Naive thymus-derived CD4-positive, alpha-beta T cell (primary cell): ENCODE data around the gene ZNF451. TPM values are rescaled to one million over a fixed set of nuclear protein-coding genes. Genes with fewer than 3 reads are reported as not detected.

Source experiments
- ATAC-seq: fragments of 150-1000 bp; cut with Tn5 transposase; 2 replicates; pipeline ENCODE4 v1.10.0; 2021; ENCODE audit warnings: mild to moderate bottlenecking, moderate library complexity
- CTCF ChIA-PET: fragments of 350-600 bp; sonication (Branson Sonifier 250); formaldehyde crosslinking; loops from one replicate; lab custom pipeline; 2021; ENCODE audit warnings: antibody characterized with exemption; lab: Charles Lee
- POLR2A ChIA-PET: fragments of 350-600 bp; sonication (Branson Sonifier 250); formaldehyde crosslinking; loops from one replicate; lab custom pipeline; 2021; ENCODE audit warnings: antibody characterized with exemption, inconsistent platforms; lab: Charles Lee
- DNase-seq, 9 donors: peaks; one replicate each; pipeline versions ENCODE4 v3.0.0 to v3.0.0-alpha.2; 2020 to 2022; ENCODE audit warnings: mixed read lengths in 1 of 9
- H3K27ac ChIP-seq: one replicate; pipeline ENCODE4 v1.7.0; 2013; ENCODE audit warnings: mild to moderate bottlenecking, low read depth, low read length, moderate library complexity
- H3K27me3 ChIP-seq, 2 donors: one replicate each; pipeline ENCODE4 v1.7.0; 2013; ENCODE audit warnings: low read length in 2 of 2, mild to moderate bottlenecking in 2 of 2, moderate library complexity in 2 of 2; ENCODE audit not compliant: control insufficient read depth in 2 of 2, insufficient read depth in 2 of 2
- H3K36me3 ChIP-seq, 3 experiments: 1 replicate in 2 of 3; 2 replicates in 1 of 3; pipeline ENCODE4 v1.7.0; 2013; ENCODE audit warnings: low read length in 3 of 3, mild to moderate bottlenecking in 3 of 3, moderate library complexity in 1 of 3; ENCODE audit not compliant: insufficient read depth in 3 of 3, control insufficient read depth in 2 of 3
- H3K4me1 ChIP-seq, 2 donors: one replicate each; pipeline ENCODE4 v1.7.0; 2013; ENCODE audit warnings: low read length in 2 of 2, mild to moderate bottlenecking in 2 of 2, moderate library complexity in 1 of 2; ENCODE audit not compliant: control insufficient read depth in 2 of 2, insufficient read depth in 2 of 2
- H3K4me3 ChIP-seq: 2 replicates; pipeline ENCODE4 v1.7.0; 2013; ENCODE audit warnings: mild to moderate bottlenecking, low read length
- H3K9me3 ChIP-seq, 3 experiments: 1 replicate in 2 of 3; 2 replicates in 1 of 3; pipeline ENCODE4 v1.7.0; 2013; ENCODE audit warnings: low read length in 3 of 3; ENCODE audit not compliant: control insufficient read depth in 2 of 3
- H3K27ac Mint-ChIP-seq, 9 donors: one replicate each; pipeline ENCODE4 v1.8.0; 2020 to 2022; ENCODE audit warnings: mixed read lengths in 9 of 9, mild to moderate bottlenecking in 8 of 9, moderate library complexity in 5 of 9, inconsistent platforms in 2 of 9
- H3K27me3 Mint-ChIP-seq, 5 donors: one replicate each; pipeline ENCODE4 v1.8.0; 2021 to 2022; ENCODE audit warnings: mixed read lengths in 5 of 5, mild to moderate bottlenecking in 1 of 5
- H3K36me3 Mint-ChIP-seq, 5 donors: one replicate each; pipeline ENCODE4 v1.8.0; 2020 to 2022; ENCODE audit warnings: mixed read lengths in 5 of 5, mild to moderate bottlenecking in 3 of 5, inconsistent platforms in 1 of 5
- H3K4me1 Mint-ChIP-seq, 7 donors: one replicate each; pipeline ENCODE4 v1.8.0; 2020 to 2022; ENCODE audit warnings: mixed read lengths in 7 of 7, mild to moderate bottlenecking in 3 of 7, inconsistent platforms in 1 of 7
- H3K4me3 Mint-ChIP-seq, 10 donors: one replicate each; pipeline ENCODE4 v1.8.0; 2020 to 2022; ENCODE audit warnings: mild to moderate bottlenecking in 10 of 10, mixed read lengths in 10 of 10, moderate library complexity in 6 of 10, inconsistent platforms in 2 of 10
- H3K9me3 Mint-ChIP-seq, 11 donors: one replicate each; pipeline ENCODE4 v1.8.0; 2020 to 2022; ENCODE audit warnings: mixed read lengths in 11 of 11, mild to moderate bottlenecking in 4 of 11, inconsistent platforms in 1 of 11, moderate library complexity in 1 of 11
- intact Hi-C, 2 donors: fragments of 100-400 bp; cut with micrococcal nuclease; formaldehyde crosslinking; loops; one replicate each; pipeline ENCODE4 v1.15.1; 2023
- polyA plus RNA-seq, 2 donors: library from polyadenylated mRNA; unstranded; fragments of 300-500 nt; fragmentation: Illumina TruSeq; gene quantifications; one replicate each; pipeline ENCODE4 v1.2.3, GENCODE V29; 2021
- total RNA-seq, 6 experiments: library from RNA in 5 of 6; stranded (reverse) in 5 of 6; gene quantifications; 1 replicate in 5 of 6; 2 replicates in 1 of 6; pipeline ENCODE4 v1.2.3 and lab custom pipeline; 2021 to 2026

The ZNF451 gene
- total and polyA plus RNA-seq, 7 experiments from 2014 or later, result 29.8 to 116 (median 96.2) TPM

- peak within 1 kb of the TSS; percentile 88 to 99 (median 92) for H3K4me3 Mint-ChIP-seq
- H3K9me3 ChIP-seq, result no peaks in the 10 kb centered on the region
- peaks cover 10 to 61% (median 56%) of the 10 kb centered on the region in 7 donors for H3K4me1 Mint-ChIP-seq
- H3K27me3 ChIP-seq, result no peaks in the 10 kb centered on the region
- ChIA-PET CTCF (interaction anchor here (0.8 to 1.0 kb wide), 2 partner anchors 19 to 143 kb away, joined by 3 read pairs; no protein-coding TSS in a partner anchor), POLR2A (interaction anchor here (0.8 to 2.4 kb wide), 6 partner anchors 10 to 126 kb away, joined by 3 to 10 read pairs (median 4); partner anchors contain the start of genes KIAA1586, RAB23 and ZNF451)
- peak; percentile 91 for ATAC-seq
- H3K4me1 ChIP-seq, result peaks cover 4 to 12% of the 10 kb centered on the region in 2 donors
- peak; percentile 75 to 91 (median 85) for DNase-seq
- peak within 1 kb of the TSS; percentile 87 for H3K27ac ChIP-seq
- intact Hi-C loops, result loop anchor here (1.0 to 10.0 kb wide), 12 partner anchors 18 to 789 kb away; partner anchors contain the start of genes BEND6 (in 2 of the 2), KIAA1586 (in 2 of the 2), RAB23 (in 2 of the 2) and ZNF451 (in 1 of the 2)
- H3K4me3 ChIP-seq, result peak within 1 kb of the TSS; percentile 57
- peaks cover 0 to 7% (median 0%) of the 10 kb centered on the region in 5 donors for H3K36me3 Mint-ChIP-seq
- peaks cover 0 to 7% (median 0%) of the 10 kb centered on the region in 3 experiments for H3K36me3 ChIP-seq
- H3K9me3 Mint-ChIP-seq, result no peaks in the 10 kb centered on the region
- H3K27me3 Mint-ChIP-seq, result no peaks in the 10 kb centered on the region
- peak within 1 kb of the TSS; percentile 90 to 99 (median 93) for H3K27ac Mint-ChIP-seq
Measured at GRCh38 chr6:57172136-57173055, 82.4 kb downstream of the ZNF451 start, which contains the start of gene BAG2. Gene BAG2 (plus strand): TSS chr6:57172326. CDS start chr6:57172698, 372 bp downstream.

- peak overlapping the region; percentile 88 to 99 (median 92) for H3K4me3 Mint-ChIP-seq
- peaks cover 10 to 69% (median 61%) of the 10 kb centered on the region in 7 donors for H3K4me1 Mint-ChIP-seq
- DNase-seq (peak in 8 of 9 donors; percentile 22 to 51 (median 34)), ATAC-seq (peak; percentile 19)
- POLR2A ChIA-PET, result interaction anchor here (0.6 to 2.4 kb wide), 4 partner anchors 12 to 327 kb away, joined by 3 to 10 read pairs (median 3); partner anchors contain the start of genes RAB23 and ZNF451
- H3K9me3 Mint-ChIP-seq, result no peaks in the 10 kb centered on the region
- CTCF ChIA-PET, result interaction anchor here (1.0 kb wide), 1 partner anchor 142 kb away, joined by 3 read pairs; no protein-coding TSS in a partner anchor
- Histone ChIP-seq H3K27ac (peak overlapping the region; percentile 87), H3K4me3 (peak overlapping the region; percentile 57), H3K27me3 (no peaks in the 10 kb centered on the region), H3K4me1 (peaks cover 4 to 12% of the 10 kb centered on the region in 2 donors), H3K9me3 (no peaks in the 10 kb centered on the region), H3K36me3 (peaks cover 0 to 7% (median 0%) of the 10 kb centered on the region in 3 experiments)
- peak overlapping the region; percentile 87 to 93 (median 90) for H3K27ac Mint-ChIP-seq
- intact Hi-C loops, result loop anchor here (2.0 to 10.0 kb wide), 5 partner anchors 18 to 631 kb away; partner anchors contain the start of gene BEND6 (in 1 of the 2)
- peaks cover 0 to 3% (median 0%) of the 10 kb centered on the region in 5 donors for H3K36me3 Mint-ChIP-seq
- no peaks in the 10 kb centered on the region for H3K27me3 Mint-ChIP-seq
Measured at GRCh38 chr6:57173056-57173885, 83.3 kb downstream of the ZNF451 start.

- no peaks in the 10 kb centered on the region for H3K27me3 Mint-ChIP-seq
- ChIA-PET POLR2A (no interaction called here), CTCF (no interaction called here)
- Histone ChIP-seq H3K4me1 (peaks cover 4 to 12% of the 10 kb centered on the region in 2 donors), H3K36me3 (peaks cover 0 to 7% (median 0%) of the 10 kb centered on the region in 3 experiments), H3K4me3 (peak overlapping the region; percentile 57), H3K27ac (peak overlapping the region; percentile 87), H3K27me3 (no peaks in the 10 kb centered on the region), H3K9me3 (no peaks in the 10 kb centered on the region)
- peak overlapping the region; percentile 87 to 93 (median 90) for H3K27ac Mint-ChIP-seq
- peak overlapping the region; percentile 88 to 99 (median 92) for H3K4me3 Mint-ChIP-seq
- intact Hi-C loops, result loop anchor here (2.0 to 10.0 kb wide), 5 partner anchors 17 to 632 kb away; partner anchors contain the start of gene BEND6 (in 1 of the 2)
- peaks cover 0 to 3% (median 0%) of the 10 kb centered on the region in 5 donors for H3K36me3 Mint-ChIP-seq
- H3K9me3 Mint-ChIP-seq, result no peaks in the 10 kb centered on the region
- DNase-seq (no peak), ATAC-seq (no peak)
- H3K4me1 Mint-ChIP-seq, result peaks cover 10 to 75% (median 62%) of the 10 kb centered on the region in 7 donors
Measured at GRCh38 chr6:57173886-57174510, 84.0 kb downstream of the ZNF451 start.

DNA sequence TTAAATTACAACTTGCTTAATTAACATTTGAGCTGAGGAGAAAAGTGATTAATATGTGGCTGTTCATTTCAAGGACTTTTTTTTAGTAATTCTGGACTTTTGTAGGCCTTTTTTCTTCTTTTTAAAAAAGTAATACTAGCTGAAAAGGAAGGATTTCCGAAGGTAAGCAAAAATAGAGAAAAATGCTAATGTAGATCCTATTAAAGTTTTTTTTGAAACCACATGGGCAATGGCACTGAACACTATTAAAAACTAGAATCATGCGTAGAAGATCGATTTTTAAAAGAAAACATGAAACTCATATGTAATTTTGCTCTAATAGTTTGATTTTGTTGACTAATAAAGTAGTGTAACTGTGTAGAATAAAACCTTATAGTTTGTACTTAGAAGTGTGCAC, 84.5 kb downstream of the ZNF451 start:
- no peaks in the 10 kb centered on the region for H3K27me3 Mint-ChIP-seq
- peaks cover 0 to 3% (median 0%) of the 10 kb centered on the region in 5 donors for H3K36me3 Mint-ChIP-seq
- intact Hi-C loops, result loop anchor here (5.0 to 10.0 kb wide), 4 partner anchors 217 to 632 kb away; partner anchors contain the start of gene BEND6 (in 1 of the 2)

GRCh38 chr6:57177545-57178265, 87.7 kb downstream of the ZNF451 start:
- POLR2A ChIA-PET, result interaction anchor here (0.7 kb wide), 1 partner anchor 44 kb away, joined by 3 read pairs; the partner anchor contains the start of gene RAB23
- H3K27me3 Mint-ChIP-seq, result no peaks in the 10 kb centered on the region
- H3K27ac Mint-ChIP-seq, result peak overlapping the region in 2 of 9 donors; percentile 17 to 28
- H3K9me3 Mint-ChIP-seq, result no peaks in the 10 kb centered on the region
- H3K4me3 Mint-ChIP-seq, result no peak overlapping the region
- H3K4me1 Mint-ChIP-seq, result peaks cover 0 to 61% (median 48%) of the 10 kb centered on the region in 7 donors
- Histone ChIP-seq H3K9me3 (no peaks in the 10 kb centered on the region), H3K27ac (no peak overlapping the region), H3K4me1 (peaks cover 0 to 12% of the 10 kb centered on the region in 2 donors), H3K4me3 (no peak overlapping the region), H3K27me3 (no peaks in the 10 kb centered on the region), H3K36me3 (peaks cover 0 to 6% (median 0%) of the 10 kb centered on the region in 3 experiments)
- no peak for DNase-seq
- CTCF ChIA-PET, result no interaction called here
- H3K36me3 Mint-ChIP-seq, result peaks cover 0 to 10% (median 8%) of the 10 kb centered on the region in 5 donors
- intact Hi-C loops, result loop anchor here in 1 of 2 donors (10.0 kb wide), 1 partner anchor 273 kb away; no protein-coding TSS in a partner anchor
- no peak for ATAC-seq

More for the DNA sequence above, 84.5 kb downstream of the ZNF451 start:
- DNase-seq, result no peak
- Histone ChIP-seq H3K27ac (peak overlapping the region; percentile 87), H3K4me3 (no peak overlapping the region), H3K27me3 (no peaks in the 10 kb centered on the region), H3K36me3 (peaks cover 0 to 7% (median 0%) of the 10 kb centered on the region in 3 experiments), H3K4me1 (peaks cover 4 to 12% of the 10 kb centered on the region in 2 donors), H3K9me3 (no peaks in the 10 kb centered on the region)
- ChIA-PET POLR2A (no interaction called here), CTCF (no interaction called here)
- no peak for ATAC-seq
- H3K4me3 Mint-ChIP-seq, result peak overlapping the region in 3 of 10 donors; percentile 15 to 92 (median 91)
- peaks cover 10 to 79% (median 62%) of the 10 kb centered on the region in 7 donors for H3K4me1 Mint-ChIP-seq
- no peaks in the 10 kb centered on the region for H3K9me3 Mint-ChIP-seq
- peak overlapping the region in 4 of 9 donors; percentile 32 to 91 (median 90) for H3K27ac Mint-ChIP-seq
